HFFc6 (cell line): ENCODE data around the gene GOLPH3L. TPM values are rescaled to one million over a fixed set of nuclear protein-coding genes. Genes with fewer than 3 reads are reported as not detected.

Experiments used
- DNase-seq: peaks from one replicate; pipeline ENCODE4 v3.0.0-alpha.2; 2018
- H3K27ac Mint-ChIP-seq: 2 replicates; pipeline ENCODE4 v1.8.0; 2020; ENCODE audit warnings: mild to moderate bottlenecking, mixed read lengths
- H3K27me3 Mint-ChIP-seq: 2 replicates; pipeline ENCODE4 v1.8.0; 2021; ENCODE audit warnings: mild to moderate bottlenecking, moderate library complexity, mixed read lengths; ENCODE audit not compliant: insufficient read depth
- H3K36me3 Mint-ChIP-seq: 2 replicates; pipeline ENCODE4 v1.8.0; 2021; ENCODE audit warnings: low read depth, mixed read lengths
- H3K4me1 Mint-ChIP-seq: 2 replicates; pipeline ENCODE4 v1.8.0; 2020; ENCODE audit warnings: low read depth, mixed read lengths
- H3K4me3 Mint-ChIP-seq: 2 replicates; pipeline ENCODE4 v1.8.0; 2020; ENCODE audit warnings: mild to moderate bottlenecking, moderate library complexity, mixed read lengths
- H3K9me3 Mint-ChIP-seq: 2 replicates; pipeline ENCODE4 v1.8.0; 2020; ENCODE audit warnings: mild to moderate bottlenecking, mixed read lengths
- total RNA-seq, 6 experiments: library from RNA; stranded (reverse); fragmentation: NEBNext Ultra II Directional; extraction: Animal tissue kit (Norgen Biotek cat#: 25700); gene quantifications; 2 replicates in 1 of 6; 3 replicates in 5 of 6; pipeline ENCODE4 v1.2.3, GENCODE V29; 2021
- TF ChIP-seq, protein P1 (sequence below): fragments of 200-600 bp; sonication (generic); IDR thresholded peaks from 2 replicates; pipeline ENCODE4 v1.5.0; 2021; ENCODE audit warnings: antibody characterized with exemption, mild to moderate bottlenecking

The GOLPH3L gene
- total RNA-seq, 6 experiments from 2014 or later: 22.0 to 26.3 (median 24.6) TPM

DNA sequence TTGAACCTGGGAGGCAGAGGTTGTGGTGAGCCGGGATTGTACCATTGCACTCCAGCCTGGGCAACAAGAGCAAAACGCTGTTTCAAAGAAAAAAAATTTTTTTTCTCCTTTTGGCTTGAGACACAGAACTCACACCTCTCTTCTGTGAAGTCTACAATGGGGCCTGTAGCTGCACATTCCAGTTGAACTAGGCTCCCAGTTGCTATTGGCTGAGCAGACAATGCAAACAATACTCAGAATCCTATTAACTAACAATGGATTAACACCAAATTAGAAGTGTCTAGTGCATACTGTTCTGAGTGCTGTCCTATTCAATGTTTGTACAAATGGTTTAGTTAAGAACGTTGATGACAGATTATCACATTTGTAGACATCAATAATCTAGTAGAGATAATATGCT, 100.0 kb downstream of the GOLPH3L start:
- no peak overlapping the region for H3K27ac Mint-ChIP-seq

More for the DNA sequence above, 100.0 kb downstream of the GOLPH3L start:
- Mint-ChIP-seq H3K4me1 (peaks cover 27% of the 10 kb centered on the region), H3K4me3 (no peak overlapping the region), H3K27me3 (no peaks in the 10 kb centered on the region), H3K36me3 (peaks cover 14% of the 10 kb centered on the region; the same call in 1 of the 2 replicates), H3K9me3 (no peaks in the 10 kb centered on the region)
- no peak for DNase-seq
- TF ChIP-seq, protein P1, sequence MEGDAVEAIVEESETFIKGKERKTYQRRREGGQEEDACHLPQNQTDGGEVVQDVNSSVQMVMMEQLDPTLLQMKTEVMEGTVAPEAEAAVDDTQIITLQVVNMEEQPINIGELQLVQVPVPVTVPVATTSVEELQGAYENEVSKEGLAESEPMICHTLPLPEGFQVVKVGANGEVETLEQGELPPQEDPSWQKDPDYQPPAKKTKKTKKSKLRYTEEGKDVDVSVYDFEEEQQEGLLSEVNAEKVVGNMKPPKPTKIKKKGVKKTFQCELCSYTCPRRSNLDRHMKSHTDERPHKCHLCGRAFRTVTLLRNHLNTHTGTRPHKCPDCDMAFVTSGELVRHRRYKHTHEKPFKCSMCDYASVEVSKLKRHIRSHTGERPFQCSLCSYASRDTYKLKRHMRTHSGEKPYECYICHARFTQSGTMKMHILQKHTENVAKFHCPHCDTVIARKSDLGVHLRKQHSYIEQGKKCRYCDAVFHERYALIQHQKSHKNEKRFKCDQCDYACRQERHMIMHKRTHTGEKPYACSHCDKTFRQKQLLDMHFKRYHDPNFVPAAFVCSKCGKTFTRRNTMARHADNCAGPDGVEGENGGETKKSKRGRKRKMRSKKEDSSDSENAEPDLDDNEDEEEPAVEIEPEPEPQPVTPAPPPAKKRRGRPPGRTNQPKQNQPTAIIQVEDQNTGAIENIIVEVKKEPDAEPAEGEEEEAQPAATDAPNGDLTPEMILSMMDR: no peak

Other genes with a start within 250 kb of the GOLPH3L start
- gene TARS2, start 209.7 kb downstream of the GOLPH3L start, total RNA-seq: 10 to 100 TPM; 17.1 to 21.5 (median 19.4) TPM
- 10 to 100 TPM; 30.8 to 52.0 (median 46.5) TPM for gene ECM1, start 189.0 kb downstream of the GOLPH3L start, total RNA-seq
- gene FALEC, start 181.4 kb downstream of the GOLPH3L start, total RNA-seq: under 1 TPM in 2 of 6 experiments, not detected in 4; 0.43 to 0.59 TPM
- 10 to 100 TPM; 33.7 to 61.2 (median 38.2) TPM for gene ADAMTSL4, start 147.7 kb downstream of the GOLPH3L start, total RNA-seq
- 100 to 1,000 TPM; 155 to 170 (median 164) TPM for gene MCL1, start 117.5 kb downstream of the GOLPH3L start, total RNA-seq
- gene ENSA, start 67.5 kb downstream of the GOLPH3L start, total RNA-seq: 100 to 1,000 TPM; 111 to 124 (median 119) TPM
- gene HORMAD1, start 23.7 kb upstream of the GOLPH3L start, total RNA-seq: not detected
- gene CTSS, start 68.6 kb upstream of the GOLPH3L start, total RNA-seq: under 1 TPM in 5 of 6 experiments, not detected in 1; 0.14 to 0.77 (median 0.31) TPM
- gene CTSK, start 111.1 kb upstream of the GOLPH3L start, total RNA-seq: 100 to 1,000 TPM in 4 of 6 experiments, 10 to 100 TPM in 1, 1 to 10 TPM in 1; 8.5 to 104 (median 101) TPM
- 10 to 100 TPM; 21.7 to 28.0 (median 25.2) TPM for gene ARNT, start 179.4 kb upstream of the GOLPH3L start, total RNA-seq
- not detected for gene CTXND2, start 190.0 kb upstream of the GOLPH3L start, total RNA-seq
- 10 to 100 TPM; 21.0 to 25.7 (median 23.4) TPM for gene SETDB1, start 229.2 kb upstream of the GOLPH3L start, total RNA-seq